Measurements from ENCODE around the gene ANKRD6. TPM values are rescaled to one million over a fixed set of nuclear protein-coding genes. Genes with fewer than 3 reads are reported as not detected.

The ANKRD6 gene
- total and polyA plus RNA-seq, 3 donors from 2014 or later: 20.9 to 52.8 (median 29.8) TPM

- Histone ChIP-seq H3K27ac (no peak overlapping the region), H3K9me3 (no peaks in the 10 kb centered on the region), H3K4me1 (peaks cover 4% of the 10 kb centered on the region), H3K4me3 (no peak overlapping the region), H3K36me3 (ENCODE audit: low read depth, missing control alignments) (no peaks in the 10 kb centered on the region), H3K27me3 (no peaks in the 10 kb centered on the region)
- no peak for DNase-seq
- 77 to 83% methylated on average over 4 to 7 of the region's 7 CpGs for WGBS, 2 donors
- intact Hi-C loops (cut with DNase I; ENCODE audit: low total_unique reads): no loop called here
- TF ChIP-seq POLR2A (IDR thresholded peaks at IDR 0.05) (no peak), CTCF (IDR thresholded peaks at IDR 0.05) (no peak)
Measured at GRCh38 chr6:89589297-89590025, 156.5 kb downstream of the ANKRD6 start.

- DNase-seq: no peak
- Histone ChIP-seq H3K36me3 (ENCODE audit: low read depth, missing control alignments) (no peaks in the 10 kb centered on the region), H3K27ac (no peak overlapping the region), H3K4me1 (peaks cover 4% of the 10 kb centered on the region), H3K4me3 (no peak overlapping the region), H3K27me3 (no peaks in the 10 kb centered on the region), H3K9me3 (no peaks in the 10 kb centered on the region)
- 44 to 49% methylated on average over 2 of the region's 2 CpGs for WGBS, 2 donors
- intact Hi-C loops (cut with DNase I; ENCODE audit: low total_unique reads): no loop called here
- TF ChIP-seq POLR2A (IDR thresholded peaks at IDR 0.05): no peak
- TF ChIP-seq CTCF (IDR thresholded peaks at IDR 0.05): no peak
Measured at GRCh38 chr6:89590133-89590532, 157.2 kb downstream of the ANKRD6 start.

- Histone ChIP-seq H3K27ac (no peak overlapping the region), H3K4me1 (peaks cover 4% of the 10 kb centered on the region), H3K4me3 (no peak overlapping the region), H3K27me3 (no peaks in the 10 kb centered on the region), H3K36me3 (ENCODE audit: low read depth, missing control alignments) (no peaks in the 10 kb centered on the region), H3K9me3 (no peaks in the 10 kb centered on the region)
- intact Hi-C loops (cut with DNase I; ENCODE audit: low total_unique reads): no loop called here
- no peak for DNase-seq
- TF ChIP-seq POLR2A (IDR thresholded peaks at IDR 0.05) (no peak), CTCF (IDR thresholded peaks at IDR 0.05) (no peak)
- WGBS, 2 donors: 89 to 91% methylated on average over 4 of the region's 4 CpGs
Measured at GRCh38 chr6:89591745-89592144, 158.8 kb downstream of the ANKRD6 start.

- no peak for DNase-seq
- WGBS, 2 donors: 89 to 93% methylated on average over 2 of the region's 2 CpGs
- Histone ChIP-seq H3K36me3 (ENCODE audit: low read depth, missing control alignments) (no peaks in the 10 kb centered on the region), H3K27ac (no peak overlapping the region), H3K4me3 (no peak overlapping the region), H3K27me3 (no peaks in the 10 kb centered on the region), H3K9me3 (no peaks in the 10 kb centered on the region), H3K4me1 (peaks cover 3% of the 10 kb centered on the region)
- TF ChIP-seq CTCF (IDR thresholded peaks at IDR 0.05): no peak
- intact Hi-C loops (cut with DNase I; ENCODE audit: low total_unique reads): no loop called here
Measured at GRCh38 chr6:89596056-89596455, 163.1 kb downstream of the ANKRD6 start.

GRCh38 chr6:89596484-89596883 is 163.5 kb downstream of the ANKRD6 start:
- Histone ChIP-seq H3K9me3 (no peaks in the 10 kb centered on the region), H3K27me3 (no peaks in the 10 kb centered on the region), H3K4me1 (peaks cover 3% of the 10 kb centered on the region), H3K27ac (no peak overlapping the region), H3K4me3 (no peak overlapping the region), H3K36me3 (ENCODE audit: low read depth, missing control alignments) (no peaks in the 10 kb centered on the region)
- peak; percentile 30 for DNase-seq
- WGBS, 2 donors: 64 to 82% methylated on average over 1 of the region's 1 CpG
- TF ChIP-seq CTCF (IDR thresholded peaks at IDR 0.05) (no peak), POLR2A (IDR thresholded peaks at IDR 0.05) (no peak)
- intact Hi-C loops (cut with DNase I; ENCODE audit: low total_unique reads): no loop called here
